GM12875 (cell line): ENCODE measurements around the gene CFAP73.

Experiments used
- H3K4me3 ChIP-seq: one replicate; pipeline ENCODE4 v1.5.1; 2011; ENCODE audit warnings: low read depth, low read length, control low read depth
- CTCF ChIP-seq: IDR thresholded peaks from 2 replicates; pipeline ENCODE4 v1.5.1; 2011; ENCODE audit warnings: low read depth, mild to moderate bottlenecking, control low read depth, inconsistent platforms, low read length, moderate library complexity, borderline replicate concordance; ENCODE audit not compliant: insufficient read depth

Gene CFAP73

GRCh38 chr12:113174461-113175384, 25.2 kb downstream of the CFAP73 start:
- TF ChIP-seq CTCF = peak; percentile 98
- H3K4me3 ChIP-seq = no peak overlapping the region

GRCh38 chr12:113179023-113179422, 29.5 kb downstream of the CFAP73 start:
- no peak overlapping the region for H3K4me3 ChIP-seq
- TF ChIP-seq CTCF = no peak

GRCh38 chr12:113180333-113180732, 30.8 kb downstream of the CFAP73 start:
- no peak for TF ChIP-seq CTCF
- no peak overlapping the region for H3K4me3 ChIP-seq

GRCh38 chr12:113181975-113182374, 32.5 kb downstream of the CFAP73 start:
- no peak overlapping the region for H3K4me3 ChIP-seq
- TF ChIP-seq CTCF = no peak

GRCh38 chr12:113183030-113183589, 33.6 kb downstream of the CFAP73 start:
- no peak for TF ChIP-seq CTCF
- H3K4me3 ChIP-seq = no peak overlapping the region

GRCh38 chr12:113184098-113184899, 34.8 kb downstream of the CFAP73 start:
- H3K4me3 ChIP-seq = peak overlapping the region; percentile 96
- TF ChIP-seq CTCF = no peak
